ENCODE measurements around the gene CDK5R1.

DNA sequence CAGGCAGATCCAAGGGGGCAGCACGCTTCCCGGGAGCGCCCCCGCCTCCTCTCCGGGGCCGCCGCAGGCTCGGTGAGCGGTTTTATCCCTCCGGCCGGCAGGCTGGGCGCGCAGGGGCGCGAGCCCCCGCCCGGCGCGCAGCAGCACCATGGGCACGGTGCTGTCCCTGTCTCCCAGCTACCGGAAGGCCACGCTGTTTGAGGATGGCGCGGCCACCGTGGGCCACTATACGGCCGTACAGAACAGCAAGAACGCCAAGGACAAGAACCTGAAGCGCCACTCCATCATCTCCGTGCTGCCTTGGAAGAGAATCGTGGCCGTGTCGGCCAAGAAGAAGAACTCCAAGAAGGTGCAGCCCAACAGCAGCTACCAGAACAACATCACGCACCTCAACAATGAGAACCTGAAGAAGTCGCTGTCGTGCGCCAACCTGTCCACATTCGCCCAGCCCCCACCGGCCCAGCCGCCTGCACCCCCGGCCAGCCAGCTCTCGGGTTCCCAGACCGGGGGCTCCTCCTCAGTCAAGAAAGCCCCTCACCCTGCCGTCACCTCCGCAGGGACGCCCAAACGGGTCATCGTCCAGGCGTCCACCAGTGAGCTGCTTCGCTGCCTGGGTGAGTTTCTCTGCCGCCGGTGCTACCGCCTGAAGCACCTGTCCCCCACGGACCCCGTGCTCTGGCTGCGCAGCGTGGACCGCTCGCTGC, 832 bp downstream of the CDK5R1 start:
- TF ChIP-seq CTCF (IDR thresholded peaks at IDR 0.05) (no peak), POLR2A (IDR thresholded peaks at IDR 0.05) (no peak)
